Fibroblast of lung (primary cell): ENCODE results near the gene HOXA11. TPM values are rescaled to one million over a fixed set of nuclear protein-coding genes. Genes with fewer than 3 reads are reported as not detected.

ENCODE experiments used
- DNase-seq, 2 donors: peaks; one replicate each; pipeline versions ENCODE4 v3.0.0 to v3.0.0-alpha.2; 2010; ENCODE audit warnings: low read depth in 2 of 2
- H2AFZ ChIP-seq: 2 replicates; pipeline ENCODE4 v1.5.1; 2012; ENCODE audit warnings: low read length, control low read depth, inconsistent platforms
- H3K27ac ChIP-seq: 2 replicates; pipeline ENCODE4 v1.5.1; 2011; ENCODE audit warnings: low read length, control low read depth; ENCODE audit not compliant: insufficient read depth
- H3K27me3 ChIP-seq: 2 replicates; pipeline ENCODE4 v1.5.1; 2011; ENCODE audit warnings: mild to moderate bottlenecking, low read length; ENCODE audit not compliant: control insufficient read depth, insufficient read depth
- H3K36me3 ChIP-seq: 2 replicates; pipeline ENCODE4 v1.5.1; 2011; ENCODE audit warnings: low read length; ENCODE audit not compliant: control insufficient read depth, insufficient read depth
- H3K4me1 ChIP-seq: 2 replicates; pipeline ENCODE4 v1.5.1; 2011; ENCODE audit warnings: low read length; ENCODE audit not compliant: control insufficient read depth, insufficient read depth; ENCODE audit errors: extremely low read depth
- H3K4me2 ChIP-seq: 2 replicates; pipeline ENCODE4 v1.5.1; 2011; ENCODE audit warnings: low read length, control low read depth; ENCODE audit not compliant: insufficient read depth; ENCODE audit errors: extremely low read depth
- H3K4me3 ChIP-seq, 4 experiments: fragments of 200-600 bp in 1 of 4; sonication (generic) in 1 of 4; replicated peaks in 1 of 4; 2 replicates each; pipeline ENCODE4 v1.5.1; 2011 to 2016; ENCODE audit warnings: low read length in 4 of 4, low read depth in 3 of 4, mild to moderate bottlenecking in 3 of 4, control low read depth in 2 of 4, inconsistent platforms in 1 of 4, mixed read lengths in 1 of 4; ENCODE audit not compliant: insufficient read depth in 1 of 4; ENCODE audit errors: control extremely low read depth in 1 of 4
- H3K79me2 ChIP-seq: 2 replicates; pipeline ENCODE4 v1.5.1; 2012; ENCODE audit warnings: mild to moderate bottlenecking, low read length, inconsistent platforms; ENCODE audit not compliant: control insufficient read depth, insufficient read depth
- H3K9ac ChIP-seq: 2 replicates; pipeline ENCODE4 v1.5.1; 2011; ENCODE audit warnings: mild to moderate bottlenecking, low read length, control low read depth; ENCODE audit not compliant: insufficient read depth
- H3K9me3 ChIP-seq: 2 replicates; pipeline ENCODE4 v1.5.1; 2012; ENCODE audit warnings: low read depth, low read length; ENCODE audit not compliant: control insufficient read depth, insufficient read depth
- H4K20me1 ChIP-seq: 2 replicates; pipeline ENCODE4 v1.5.1; 2011; ENCODE audit warnings: low read length; ENCODE audit not compliant: control insufficient read depth, insufficient read depth; ENCODE audit errors: extremely low read depth
- CTCF ChIP-seq, 2 donors: IDR thresholded peaks in 1 of 2; conservative IDR thresholded peaks in 1 of 2; 1 replicate in 1 of 2; 2 replicates in 1 of 2; pipeline ENCODE4 v1.5.1; 2011 to 2012; ENCODE audit warnings: low read length in 2 of 2, control low read depth in 1 of 2, inconsistent platforms in 1 of 2, low read depth in 1 of 2, mild to moderate bottlenecking in 1 of 2
- EZH2 ChIP-seq: IDR thresholded peaks from 2 replicates; pipeline ENCODE4 v1.5.1; 2012; ENCODE audit warnings: low read length, control low read depth, mild to moderate bottlenecking; ENCODE audit errors: missing control alignments
- polyA plus RNA-seq, 2 donors: library from polyadenylated mRNA; depleted of rRNA in 1 of 2; stranded (reverse) in 1 of 2; unstranded in 1 of 2; fragments of >200 nt; gene quantifications; 2 replicates each; pipeline ENCODE4 v1.2.1, GENCODE V29; 2011 to 2012; ENCODE audit warnings: missing spikeins in 1 of 2
- total RNA-seq: library from RNA; depleted of rRNA; stranded (reverse); fragments of >200 nt; gene quantifications from 2 replicates; pipeline ENCODE4 v1.2.1, GENCODE V29; 2014

The HOXA11 gene
- total and polyA plus RNA-seq, 2 donors (not counting 1 experiment from before 2014, with no cell fraction given), result 0.18 TPM; not detected in 1

GRCh38 chr7:27161721-27162560, 23.1 kb downstream of the HOXA11 start:
- Histone ChIP-seq H3K27me3 (peaks cover 36% of the 10 kb centered on the region), H3K9ac (no peak overlapping the region), H2AFZ (no peak overlapping the region), H3K4me2 (no peak overlapping the region), H3K9me3 (no peaks in the 10 kb centered on the region), H3K36me3 (no peaks in the 10 kb centered on the region), H3K79me2 (no peaks in the 10 kb centered on the region), H3K27ac (no peak overlapping the region), H4K20me1 (no peaks in the 10 kb centered on the region), H3K4me3 (no peak overlapping the region), H3K4me1 (no peaks in the 10 kb centered on the region)
- no peak for TF ChIP-seq CTCF (conservative IDR thresholded peaks at IDR 0.05 in 1 of 2, IDR thresholded peaks at IDR 0.05 in 1 of 2; ENCODE audit: low read depth in 1 of 2, low read length in 2 of 2)
- no peak for TF ChIP-seq EZH2
- no peak for DNase-seq

- Histone ChIP-seq H3K9ac (no peak overlapping the region), H3K79me2 (no peaks in the 10 kb centered on the region), H2AFZ (peak overlapping the region; percentile 75), H4K20me1 (no peaks in the 10 kb centered on the region), H3K4me3 (peak overlapping the region; percentile 39 to 74 (median 54)), H3K27ac (no peak overlapping the region), H3K4me2 (peak overlapping the region; percentile 75), H3K9me3 (no peaks in the 10 kb centered on the region), H3K36me3 (no peaks in the 10 kb centered on the region), H3K4me1 (no peaks in the 10 kb centered on the region), H3K27me3 (peaks cover 29% of the 10 kb centered on the region)
- TF ChIP-seq EZH2 (no peak), CTCF (conservative IDR thresholded peaks at IDR 0.05 in 1 of 2, IDR thresholded peaks at IDR 0.05 in 1 of 2; ENCODE audit: low read depth in 1 of 2, low read length in 2 of 2) (no peak)
- no peak for DNase-seq
These were observed 23.8 kb downstream of the HOXA11 start for GRCh38 chr7:27161214-27161720.

GRCh38 chr7:27160546-27161213, 24.4 kb downstream of the HOXA11 start:
- no peaks in the 10 kb centered on the region for H3K36me3 ChIP-seq
- TF ChIP-seq CTCF (conservative IDR thresholded peaks at IDR 0.05 in 1 of 2, IDR thresholded peaks at IDR 0.05 in 1 of 2; ENCODE audit: low read depth in 1 of 2, low read length in 2 of 2) (peak; percentile 79 to 84), EZH2 (no peak)
- H2AFZ ChIP-seq, result peak overlapping the region; percentile 75
- H3K27ac ChIP-seq, result no peak overlapping the region
- H3K79me2 ChIP-seq, result no peaks in the 10 kb centered on the region
- H4K20me1 ChIP-seq, result no peaks in the 10 kb centered on the region
- DNase-seq, result peak; percentile 55 to 84
- peaks cover 23% of the 10 kb centered on the region for H3K27me3 ChIP-seq
- H3K4me3 ChIP-seq, result peak overlapping the region; percentile 39 to 74 (median 54)
- H3K4me1 ChIP-seq, result no peaks in the 10 kb centered on the region
- peak overlapping the region; percentile 75 for H3K4me2 ChIP-seq
- H3K9ac ChIP-seq, result peak overlapping the region; percentile 33
- H3K9me3 ChIP-seq, result no peaks in the 10 kb centered on the region
